Right forelimb (tissue), 1 donor: ENCODE measurements around the gene TMEM143.
"Not testable (repeated sequence)": the region's sequence is repeated elsewhere in the genome, so short reads cannot be mapped to it uniquely, and the experiment has no call there.

Experiments used
- DNase-seq: peaks from one replicate; pipeline ENCODE4 v3.0.0-alpha.2; 2018

Gene TMEM143

GRCh38 chr19:48363810-48364597 is at the start of gene TMEM143, which contains the start of gene SYNGR4:
TMEM143 (minus strand) TSS chr19:48363940; CDS start chr19:48363920, 20 bp downstream.
SYNGR4 (plus strand) TSS chr19:48364367; CDS start chr19:48365843, 1,476 bp downstream.
- DNase-seq, result peak; percentile 98

GRCh38 chr19:48405850-48406249 is 42.1 kb upstream of the TMEM143 start:
- no peak for DNase-seq

- DNase-seq, result no peak
Observed at GRCh38 chr19:48405010-48405659, 41.4 kb upstream of the TMEM143 start.

- DNase-seq, result no peak
Observed at GRCh38 chr19:48403606-48404005, 39.9 kb upstream of the TMEM143 start.

GRCh38 chr19:48401287-48401686 is 37.5 kb upstream of the TMEM143 start:
- DNase-seq, result no peak

GRCh38 chr19:48400018-48400742 is 36.4 kb upstream of the TMEM143 start:
- no peak for DNase-seq

- DNase-seq, result peak; percentile 90
Observed at GRCh38 chr19:48398375-48399235, 34.9 kb upstream of the TMEM143 start.

- DNase-seq, result no peak
Observed at GRCh38 chr19:48398102-48398374, 34.3 kb upstream of the TMEM143 start.

GRCh38 chr19:48397263-48398101 is 33.7 kb upstream of the TMEM143 start:
- DNase-seq, result no peak

GRCh38 chr19:48396824-48397176 is 33.1 kb upstream of the TMEM143 start:
- DNase-seq, result no peak

- no peak for DNase-seq
Observed at GRCh38 chr19:48396016-48396823, 32.5 kb upstream of the TMEM143 start.

GRCh38 chr19:48395499-48395898 is 31.8 kb upstream of the TMEM143 start:
- DNase-seq, result no peak

GRCh38 chr19:48395170-48395455 is 31.4 kb upstream of the TMEM143 start:
- DNase-seq, result no peak

- DNase-seq, result peak; percentile 62
Observed at GRCh38 chr19:48394331-48395169, 30.8 kb upstream of the TMEM143 start.

- DNase-seq, result peak; percentile 68
Observed at GRCh38 chr19:48393559-48394330, 30.0 kb upstream of the TMEM143 start, which contains the start of gene GRIN2D. GRIN2D (plus strand) TSS chr19:48393668; CDS start chr19:48398393, 4,725 bp downstream.

GRCh38 chr19:48392860-48393558 is 29.3 kb upstream of the TMEM143 start:
- DNase-seq, result no peak

- not testable (repeated sequence) for DNase-seq
Observed at GRCh38 chr19:48392006-48392344, 28.2 kb upstream of the TMEM143 start.

GRCh38 chr19:48391100-48392005 is 27.6 kb upstream of the TMEM143 start, which contains the start of gene KDELR1:
KDELR1 (minus strand) TSS chr19:48391551; CDS start chr19:48391358, 193 bp downstream.
- peak; percentile 92 for DNase-seq
